Natural killer cell (primary cell): ENCODE results near the gene CTNNA2. TPM values are rescaled to one million over a fixed set of nuclear protein-coding genes. Genes with fewer than 3 reads are reported as not detected.
A peak's percentile ranks its signal among the peaks of the same experiment; 100 is the strongest.

ENCODE experiments used
- ATAC-seq, 3 donors: fragments of 150-1000 bp in 2 of 3; fragments of 200-7000 bp in 1 of 3; cut with Tn5 transposase; 1 replicate in 1 of 3; 2 replicates in 2 of 3; pipeline ENCODE4 v1.10.0; 2021; ENCODE audit warnings: mild to moderate bottlenecking in 2 of 3, moderate library complexity in 2 of 3
- DNase-seq, 2 donors: peaks; one replicate each; pipeline versions ENCODE4 v3.0.0 to v3.0.0-alpha.2; 2013 to 2021; ENCODE audit warnings: mixed read lengths in 1 of 2
- H3K27ac ChIP-seq: one replicate; pipeline ENCODE4 v1.5.1; 2013; ENCODE audit warnings: mild to moderate bottlenecking, low read length
- H3K27me3 ChIP-seq: one replicate; pipeline ENCODE4 v1.6.1; 2013; ENCODE audit warnings: low read length; ENCODE audit not compliant: control insufficient read depth, insufficient read depth
- H3K36me3 ChIP-seq: one replicate; pipeline ENCODE4 v1.6.1; 2013; ENCODE audit warnings: low read length; ENCODE audit not compliant: control insufficient read depth, insufficient read depth
- H3K4me1 ChIP-seq: one replicate; pipeline ENCODE4 v1.6.1; 2013; ENCODE audit warnings: low read length; ENCODE audit not compliant: control insufficient read depth, insufficient read depth
- H3K4me3 ChIP-seq: one replicate; pipeline ENCODE4 v1.5.1; 2013; ENCODE audit warnings: low read length
- H3K9me3 ChIP-seq: one replicate; pipeline ENCODE4 v1.6.1; 2013; ENCODE audit warnings: low read length; ENCODE audit not compliant: control insufficient read depth, insufficient read depth
- H3K27ac Mint-ChIP-seq, 2 donors: one replicate each; pipeline ENCODE4 v1.8.0; 2022; ENCODE audit warnings: mild to moderate bottlenecking in 2 of 2, mixed read lengths in 2 of 2, moderate library complexity in 1 of 2
- H3K27me3 Mint-ChIP-seq, 2 donors: one replicate each; pipeline ENCODE4 v1.8.0; 2022; ENCODE audit warnings: low read depth in 2 of 2, mixed read lengths in 2 of 2
- H3K36me3 Mint-ChIP-seq: one replicate; pipeline ENCODE4 v1.8.0; 2022; ENCODE audit warnings: mixed read lengths
- H3K4me1 Mint-ChIP-seq, 2 donors: one replicate each; pipeline ENCODE4 v1.8.0; 2022; ENCODE audit warnings: mixed read lengths in 2 of 2
- H3K4me3 Mint-ChIP-seq: one replicate; pipeline ENCODE4 v1.8.0; 2022; ENCODE audit warnings: mild to moderate bottlenecking, moderate library complexity, mixed read lengths
- H3K9me3 Mint-ChIP-seq, 2 donors: one replicate each; pipeline ENCODE4 v1.8.0; 2022; ENCODE audit warnings: mixed read lengths in 2 of 2
- WGBS: methylation state at CpG from one replicate; pipeline ENCODE4 v1.1.7; 2013; ENCODE audit warnings: missing lambda C conversion rate; ENCODE audit not compliant: insufficient coverage; 5-methylcytosine and 5-hydroxymethylcytosine counted together
- intact Hi-C: fragments of 100-400 bp; cut with micrococcal nuclease; formaldehyde crosslinking; loops from one replicate; pipeline ENCODE4 v1.14.2; 2022
- total RNA-seq, 4 donors: library from RNA; stranded (reverse); fragments of 120-200 nt in 1 of 4; gene quantifications; one replicate each; pipeline versions ENCODE4 v1.2.3 to v1.2.4, GENCODE V29; 2013 to 2022
- TF ChIP-seq, protein P1 (sequence below): fragments of 200-600 bp; IDR thresholded peaks from one replicate; pipeline ENCODE4 v1.8.0; 2022; ENCODE audit warnings: antibody characterized with exemption

The CTNNA2 gene
- total RNA-seq, 3 donors from 2014 or later (not counting 1 experiment from before 2014, with no cell fraction given): not detected

- H3K27ac Mint-ChIP-seq: no peak overlapping the region
- Histone ChIP-seq H3K4me3 (no peak overlapping the region), H3K27ac (no peak overlapping the region), H3K4me1 (no peaks in the 10 kb centered on the region), H3K9me3 (no peaks in the 10 kb centered on the region), H3K36me3 (no peaks in the 10 kb centered on the region), H3K27me3 (no peaks in the 10 kb centered on the region)
- TF ChIP-seq, protein P1, sequence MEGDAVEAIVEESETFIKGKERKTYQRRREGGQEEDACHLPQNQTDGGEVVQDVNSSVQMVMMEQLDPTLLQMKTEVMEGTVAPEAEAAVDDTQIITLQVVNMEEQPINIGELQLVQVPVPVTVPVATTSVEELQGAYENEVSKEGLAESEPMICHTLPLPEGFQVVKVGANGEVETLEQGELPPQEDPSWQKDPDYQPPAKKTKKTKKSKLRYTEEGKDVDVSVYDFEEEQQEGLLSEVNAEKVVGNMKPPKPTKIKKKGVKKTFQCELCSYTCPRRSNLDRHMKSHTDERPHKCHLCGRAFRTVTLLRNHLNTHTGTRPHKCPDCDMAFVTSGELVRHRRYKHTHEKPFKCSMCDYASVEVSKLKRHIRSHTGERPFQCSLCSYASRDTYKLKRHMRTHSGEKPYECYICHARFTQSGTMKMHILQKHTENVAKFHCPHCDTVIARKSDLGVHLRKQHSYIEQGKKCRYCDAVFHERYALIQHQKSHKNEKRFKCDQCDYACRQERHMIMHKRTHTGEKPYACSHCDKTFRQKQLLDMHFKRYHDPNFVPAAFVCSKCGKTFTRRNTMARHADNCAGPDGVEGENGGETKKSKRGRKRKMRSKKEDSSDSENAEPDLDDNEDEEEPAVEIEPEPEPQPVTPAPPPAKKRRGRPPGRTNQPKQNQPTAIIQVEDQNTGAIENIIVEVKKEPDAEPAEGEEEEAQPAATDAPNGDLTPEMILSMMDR: no peak
- peaks cover 2 to 5% of the 10 kb centered on the region in 2 donors for H3K9me3 Mint-ChIP-seq
- no peaks in the 10 kb centered on the region for H3K36me3 Mint-ChIP-seq
- H3K27me3 Mint-ChIP-seq: no peaks in the 10 kb centered on the region
- no peaks in the 10 kb centered on the region for H3K4me1 Mint-ChIP-seq
- no peak overlapping the region for H3K4me3 Mint-ChIP-seq
- 88% methylated on average over 4 of the region's 5 CpGs for WGBS
- ATAC-seq: peak in 1 of 3 donors; percentile 27
- no peak for DNase-seq
- intact Hi-C loops: no loop called here
These were observed 390.6 kb downstream of the CTNNA2 start for GRCh38 chr2:79903222-79904000.

DNA sequence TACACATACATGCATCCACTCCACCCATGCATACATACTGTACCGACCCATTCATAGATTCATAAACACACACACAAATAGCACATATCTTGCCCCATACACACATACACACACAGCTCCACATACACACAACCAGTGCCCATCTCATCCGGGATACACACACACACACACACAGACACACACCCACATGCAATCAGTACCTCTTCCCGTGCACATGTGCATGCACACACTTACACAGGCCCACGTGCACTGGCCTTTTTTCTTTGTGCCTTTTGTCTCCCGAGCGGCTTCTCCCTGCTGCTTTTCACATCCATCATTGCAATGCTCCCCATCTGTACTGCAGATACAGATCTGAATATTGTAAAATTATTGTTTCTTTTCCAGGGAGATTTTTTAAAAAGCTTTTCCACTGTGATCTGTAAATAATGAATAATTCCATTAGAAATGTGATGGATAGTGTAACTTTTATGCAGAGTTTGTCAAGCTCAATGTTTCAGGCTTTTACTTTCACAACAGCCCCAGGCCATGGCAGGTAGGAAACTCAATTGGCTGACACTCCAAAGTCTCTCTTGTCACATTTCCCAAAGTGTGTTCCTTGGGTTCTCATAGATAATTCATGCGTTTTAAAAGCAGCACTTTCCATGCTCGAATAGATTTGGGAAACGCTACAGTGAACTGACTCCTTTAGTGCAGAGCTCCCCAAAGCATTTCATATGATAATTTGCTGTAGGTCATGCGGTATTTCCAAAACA, 393.5 kb downstream of the CTNNA2 start:
- TF ChIP-seq, protein P1: no peak
- no peaks in the 10 kb centered on the region for H3K4me1 Mint-ChIP-seq
- Histone ChIP-seq H3K9me3 (no peaks in the 10 kb centered on the region), H3K27ac (no peak overlapping the region), H3K36me3 (no peaks in the 10 kb centered on the region), H3K4me3 (no peak overlapping the region), H3K27me3 (no peaks in the 10 kb centered on the region), H3K4me1 (no peaks in the 10 kb centered on the region)
- H3K9me3 Mint-ChIP-seq: peaks cover 0 to 8% of the 10 kb centered on the region in 2 donors
- no peaks in the 10 kb centered on the region for H3K27me3 Mint-ChIP-seq
- no peak for DNase-seq
- no peaks in the 10 kb centered on the region for H3K36me3 Mint-ChIP-seq
- no peak overlapping the region for H3K27ac Mint-ChIP-seq
- WGBS: 84% methylated on average over 9 of the region's 10 CpGs
- intact Hi-C loops: no loop called here
- no peak overlapping the region for H3K4me3 Mint-ChIP-seq
- no peak for ATAC-seq

DNA sequence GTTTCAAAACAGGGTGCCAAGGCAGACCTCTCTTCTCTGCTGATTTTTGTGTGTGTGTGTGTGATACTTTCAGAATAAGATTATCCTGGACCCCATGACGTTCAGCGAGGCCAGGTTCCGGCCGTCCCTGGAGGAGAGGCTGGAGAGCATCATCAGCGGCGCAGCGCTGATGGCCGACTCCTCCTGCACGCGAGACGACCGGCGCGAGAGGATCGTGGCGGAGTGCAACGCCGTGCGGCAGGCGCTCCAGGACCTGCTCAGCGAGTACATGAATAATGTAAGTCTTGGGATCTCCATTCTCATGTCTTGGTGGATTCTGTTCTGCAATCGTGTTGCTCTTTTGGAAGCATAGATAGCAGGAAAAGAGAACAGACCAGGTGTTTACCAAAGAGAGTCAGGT, 396.7 kb downstream of the CTNNA2 start:
- no peaks in the 10 kb centered on the region for H3K4me1 ChIP-seq
- TF ChIP-seq, protein P1: no peak
- ATAC-seq (no peak), DNase-seq (no peak)
- Mint-ChIP-seq H3K27ac (no peak overlapping the region), H3K4me1 (no peaks in the 10 kb centered on the region), H3K4me3 (no peak overlapping the region), H3K36me3 (no peaks in the 10 kb centered on the region), H3K27me3 (no peaks in the 10 kb centered on the region), H3K9me3 (peaks cover 0 to 13% of the 10 kb centered on the region in 2 donors)
- no peak overlapping the region for H3K4me3 ChIP-seq
- intact Hi-C loops: no loop called here
- H3K9me3 ChIP-seq: no peaks in the 10 kb centered on the region
- 92% methylated on average over 22 of the region's 22 CpGs for WGBS
- H3K27ac ChIP-seq: no peak overlapping the region
- no peaks in the 10 kb centered on the region for H3K36me3 ChIP-seq
- H3K27me3 ChIP-seq: no peaks in the 10 kb centered on the region
